Neural cell (in vitro differentiated cells): ENCODE data around the gene PYGB. TPM values are rescaled to one million over a fixed set of nuclear protein-coding genes. Genes with fewer than 3 reads are reported as not detected.
A peak's percentile ranks its signal among the peaks of the same experiment; 100 is the strongest.

ENCODE experiments used
- H2AFZ ChIP-seq: fragments of 200-600, 300-800 bp; sonication (generic), shearing (Covaris generic); 2 replicates; pipeline ENCODE4 v1.6.0; 2014; ENCODE audit warnings: low read depth, mild to moderate bottlenecking, antibody characterized with exemption, low read length, moderate library complexity
- H3F3A ChIP-seq: fragments of 200-600 bp; shearing (Covaris generic); 2 replicates; pipeline ENCODE4 v1.6.1; 2016; ENCODE audit warnings: mild to moderate bottlenecking, moderate library complexity, mixed read lengths, antibody characterized with exemption, low read length; ENCODE audit not compliant: insufficient read depth, poor library complexity, severe bottlenecking
- H3K27ac ChIP-seq: fragments of 200-600, 300-800 bp; sonication (generic), shearing (Covaris generic); 2 replicates; pipeline ENCODE4 v1.5.1; 2014; ENCODE audit warnings: mild to moderate bottlenecking, low read length, moderate library complexity
- H3K27me3 ChIP-seq: fragments of 300-800, 200-600 bp; sonication (generic), shearing (Covaris generic); 2 replicates; pipeline ENCODE4 v1.6.0; 2014; ENCODE audit warnings: mild to moderate bottlenecking, low read depth, low read length, moderate library complexity; ENCODE audit not compliant: insufficient read depth
- H3K36me3 ChIP-seq: fragments of 300-800, 200-600 bp; sonication (generic), shearing (Covaris generic); 2 replicates; pipeline ENCODE4 v1.5.1; 2014; ENCODE audit warnings: mild to moderate bottlenecking, antibody characterized with exemption, low read length, moderate library complexity; ENCODE audit not compliant: insufficient read depth
- H3K4me2 ChIP-seq: fragments of 300-800, 200-600 bp; sonication (generic), shearing (Covaris generic); 2 replicates; pipeline ENCODE4 v1.6.0; 2014; ENCODE audit warnings: mild to moderate bottlenecking, low read length
- H3K4me3 ChIP-seq: fragments of 300-800, 200-600 bp; sonication (generic), shearing (Covaris generic); 2 replicates; pipeline ENCODE4 v1.5.1; 2014; ENCODE audit warnings: mild to moderate bottlenecking, low read length, moderate library complexity
- H3K79me2 ChIP-seq: fragments of 200-600 bp; shearing (Covaris generic); replicated peaks from 2 replicates; pipeline ENCODE4 v1.6.0; 2014; ENCODE audit warnings: mild to moderate bottlenecking, low read length, moderate library complexity; ENCODE audit not compliant: insufficient read depth
- H3K9ac ChIP-seq: fragments of 300-800, 200-600 bp; sonication (generic), shearing (Covaris generic); 2 replicates; pipeline ENCODE4 v1.6.1; 2016; ENCODE audit warnings: mild to moderate bottlenecking, low read length, mixed read lengths
- H3K9me2 ChIP-seq: fragments of 200-600 bp; shearing (Covaris generic); 2 replicates; pipeline ENCODE4 v1.6.1; 2016; ENCODE audit warnings: mild to moderate bottlenecking, low read length, mixed read lengths; ENCODE audit not compliant: insufficient read depth
- H3K9me3 ChIP-seq: fragments of 200-600, 300-800 bp; sonication (generic), shearing (Covaris generic); 2 replicates; pipeline ENCODE4 v1.6.1; 2016; ENCODE audit warnings: mild to moderate bottlenecking, mixed run types, low read length, moderate library complexity, mixed read lengths
- H4K20me1 ChIP-seq: fragments of 200-600 bp; shearing (Covaris generic); 2 replicates; pipeline ENCODE4 v1.6.1; 2016; ENCODE audit warnings: mild to moderate bottlenecking, mixed run types; ENCODE audit not compliant: insufficient read depth
- CTCF ChIP-seq: fragments of 450-650 bp; IDR thresholded peaks from 2 replicates; pipeline ENCODE4 v1.5.1; 2014; ENCODE audit warnings: antibody characterized with exemption, mild to moderate bottlenecking, moderate library complexity; ENCODE audit not compliant: poor library complexity, severe bottlenecking
- EP300 ChIP-seq: fragments of 450-650 bp; conservative IDR thresholded peaks from 2 replicates; pipeline ENCODE4 v1.6.1; 2014; ENCODE audit warnings: antibody characterized with exemption, mild to moderate bottlenecking, moderate library complexity; ENCODE audit not compliant: poor library complexity, severe bottlenecking
- EZH2 ChIP-seq: fragments of 200-600, 300-800 bp; shearing (Covaris generic), sonication (generic); IDR thresholded peaks from 2 replicates; pipeline ENCODE4 v1.6.1; 2014; ENCODE audit warnings: antibody characterized with exemption, low read length, borderline replicate concordance, mild to moderate bottlenecking; ENCODE audit not compliant: insufficient read depth, poor library complexity, severe bottlenecking
- MXI1 ChIP-seq: fragments of 450-650 bp; conservative IDR thresholded peaks from 2 replicates; pipeline ENCODE4 v1.6.1; 2014; ENCODE audit warnings: antibody characterized with exemption, mild to moderate bottlenecking; ENCODE audit not compliant: poor library complexity, severe bottlenecking
- RAD21 ChIP-seq: fragments of 450-650 bp; conservative IDR thresholded peaks from 2 replicates; pipeline ENCODE4 v1.6.1; 2014; ENCODE audit warnings: antibody characterized with exemption, mild to moderate bottlenecking, moderate library complexity
- SMC3 ChIP-seq: fragments of 450-650 bp; conservative IDR thresholded peaks from 2 replicates; pipeline ENCODE4 v1.6.1; 2014; ENCODE audit warnings: antibody characterized with exemption, mild to moderate bottlenecking, moderate library complexity; ENCODE audit not compliant: poor library complexity
- TAF1 ChIP-seq: IDR thresholded peaks from 2 replicates; pipeline ENCODE4 v1.6.1; 2012; ENCODE audit warnings: low read depth
- polyA plus RNA-seq: library from polyadenylated mRNA; depleted of rRNA; stranded (reverse); fragments of >200 nt; gene quantifications from 2 replicates; pipeline ENCODE4 v1.2.3, GENCODE V29; 2014
- TF ChIP-seq, protein P1 (sequence below): IDR thresholded peaks from 2 replicates; pipeline ENCODE4 v1.6.1; 2012; ENCODE audit warnings: borderline replicate concordance

PYGB gene
- polyA plus RNA-seq, 1 donor from 2014 or later, result 70.5 TPM

DNA sequence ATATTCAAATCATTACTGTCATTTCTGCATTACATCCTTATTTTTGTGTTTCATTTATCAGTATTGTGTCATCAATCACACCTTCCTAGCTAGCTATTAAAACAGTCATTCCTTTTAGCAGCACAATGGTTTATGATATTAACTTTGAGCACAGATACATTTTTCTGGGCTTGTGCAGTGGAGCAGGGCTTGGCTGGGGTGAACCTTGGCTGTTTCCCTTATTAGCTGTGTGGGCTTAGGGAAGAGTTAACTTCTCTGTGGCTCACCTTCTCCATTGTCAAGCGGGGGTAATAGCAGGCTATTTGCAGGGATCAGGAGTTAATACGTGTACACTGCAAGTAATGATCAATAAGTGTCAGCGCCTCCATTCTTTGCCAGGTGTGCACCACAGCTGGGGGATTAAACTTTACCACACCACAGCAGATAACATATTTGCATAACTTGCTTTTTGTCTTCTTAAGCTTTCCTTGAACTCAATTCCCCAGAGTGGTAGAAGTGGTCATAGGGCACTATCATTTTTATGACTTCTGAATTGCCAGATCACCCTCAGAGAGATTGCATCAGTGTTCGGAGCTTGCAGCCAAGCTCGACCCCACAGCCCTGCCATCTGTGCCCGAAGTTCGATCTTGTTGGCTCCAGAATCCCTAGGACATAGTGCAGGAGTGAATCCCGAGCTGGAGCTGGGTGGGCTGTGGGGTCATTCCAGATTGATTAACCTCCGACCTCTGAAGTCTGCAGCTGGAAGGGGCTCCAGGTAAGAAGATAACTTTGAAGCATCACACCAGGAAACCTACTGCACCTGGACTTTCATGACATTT, 1.5 kb upstream of the PYGB start:
- peaks cover 5% of the 10 kb centered on the region for H3F3A ChIP-seq
- H2AFZ ChIP-seq, result no peak overlapping the region
- no peaks in the 10 kb centered on the region for H3K9me2 ChIP-seq
- no peaks in the 10 kb centered on the region for H3K9me3 ChIP-seq
- no peaks in the 10 kb centered on the region for H3K27me3 ChIP-seq
- H3K36me3 ChIP-seq, result no peaks in the 10 kb centered on the region
- H3K9ac ChIP-seq, result no peak overlapping the region
- H3K79me2 ChIP-seq, result peaks cover 24% of the 10 kb centered on the region
- no peaks in the 10 kb centered on the region for H4K20me1 ChIP-seq
- TF ChIP-seq SMC3 (no peak), RAD21 (no peak), MXI1 (no peak), EP300 (no peak), TAF1 (no peak)
- TF ChIP-seq, protein P1, sequence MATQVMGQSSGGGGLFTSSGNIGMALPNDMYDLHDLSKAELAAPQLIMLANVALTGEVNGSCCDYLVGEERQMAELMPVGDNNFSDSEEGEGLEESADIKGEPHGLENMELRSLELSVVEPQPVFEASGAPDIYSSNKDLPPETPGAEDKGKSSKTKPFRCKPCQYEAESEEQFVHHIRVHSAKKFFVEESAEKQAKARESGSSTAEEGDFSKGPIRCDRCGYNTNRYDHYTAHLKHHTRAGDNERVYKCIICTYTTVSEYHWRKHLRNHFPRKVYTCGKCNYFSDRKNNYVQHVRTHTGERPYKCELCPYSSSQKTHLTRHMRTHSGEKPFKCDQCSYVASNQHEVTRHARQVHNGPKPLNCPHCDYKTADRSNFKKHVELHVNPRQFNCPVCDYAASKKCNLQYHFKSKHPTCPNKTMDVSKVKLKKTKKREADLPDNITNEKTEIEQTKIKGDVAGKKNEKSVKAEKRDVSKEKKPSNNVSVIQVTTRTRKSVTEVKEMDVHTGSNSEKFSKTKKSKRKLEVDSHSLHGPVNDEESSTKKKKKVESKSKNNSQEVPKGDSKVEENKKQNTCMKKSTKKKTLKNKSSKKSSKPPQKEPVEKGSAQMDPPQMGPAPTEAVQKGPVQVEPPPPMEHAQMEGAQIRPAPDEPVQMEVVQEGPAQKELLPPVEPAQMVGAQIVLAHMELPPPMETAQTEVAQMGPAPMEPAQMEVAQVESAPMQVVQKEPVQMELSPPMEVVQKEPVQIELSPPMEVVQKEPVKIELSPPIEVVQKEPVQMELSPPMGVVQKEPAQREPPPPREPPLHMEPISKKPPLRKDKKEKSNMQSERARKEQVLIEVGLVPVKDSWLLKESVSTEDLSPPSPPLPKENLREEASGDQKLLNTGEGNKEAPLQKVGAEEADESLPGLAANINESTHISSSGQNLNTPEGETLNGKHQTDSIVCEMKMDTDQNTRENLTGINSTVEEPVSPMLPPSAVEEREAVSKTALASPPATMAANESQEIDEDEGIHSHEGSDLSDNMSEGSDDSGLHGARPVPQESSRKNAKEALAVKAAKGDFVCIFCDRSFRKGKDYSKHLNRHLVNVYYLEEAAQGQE, result no peak
- no peak overlapping the region for H3K4me2 ChIP-seq
- H3K4me3 ChIP-seq, result no peak overlapping the region
- no peak overlapping the region for H3K27ac ChIP-seq

- H3K9me3 ChIP-seq, result no peaks in the 10 kb centered on the region
- H3F3A ChIP-seq, result peaks cover 5% of the 10 kb centered on the region
- no peak overlapping the region for H3K4me2 ChIP-seq
- H4K20me1 ChIP-seq, result no peaks in the 10 kb centered on the region
- no peaks in the 10 kb centered on the region for H3K27me3 ChIP-seq
- peak overlapping the region; percentile 8 for H3K27ac ChIP-seq
- H3K9ac ChIP-seq, result peak overlapping the region; percentile 63
- H2AFZ ChIP-seq, result peak overlapping the region; percentile 4
- TF ChIP-seq CTCF, result peak; percentile 50
- no peak for TF ChIP-seq MXI1
- no peaks in the 10 kb centered on the region for H3K9me2 ChIP-seq
- H3K79me2 ChIP-seq, result peaks cover 31% of the 10 kb centered on the region
- no peaks in the 10 kb centered on the region for H3K36me3 ChIP-seq
- peak overlapping the region; percentile 95 for H3K4me3 ChIP-seq
Measured at GRCh38 chr20:25247000-25247517, 826 bp upstream of the PYGB start.

- H3K9me3 ChIP-seq, result no peaks in the 10 kb centered on the region
- no peaks in the 10 kb centered on the region for H3K36me3 ChIP-seq
- H3K4me3 ChIP-seq, result peak overlapping the region; percentile 95
- no peak for TF ChIP-seq TAF1
- no peak for TF ChIP-seq CTCF
- TF ChIP-seq, protein P1, result no peak
- no peak for TF ChIP-seq EZH2
- TF ChIP-seq EP300, result no peak
- H3K4me2 ChIP-seq, result no peak overlapping the region
- H2AFZ ChIP-seq, result peak overlapping the region; percentile 4
- H3F3A ChIP-seq, result peaks cover 5% of the 10 kb centered on the region
- no peaks in the 10 kb centered on the region for H3K9me2 ChIP-seq
- peak overlapping the region; percentile 8 for H3K27ac ChIP-seq
- H3K9ac ChIP-seq, result peak overlapping the region; percentile 63
- no peaks in the 10 kb centered on the region for H4K20me1 ChIP-seq
- H3K79me2 ChIP-seq, result peaks cover 35% of the 10 kb centered on the region
- H3K27me3 ChIP-seq, result no peaks in the 10 kb centered on the region
Measured at GRCh38 chr20:25247518-25247955, 348 bp upstream of the PYGB start.
